HG03103 (cell line): ENCODE data around the gene OSBPL3.

ENCODE experiments used
- ATAC-seq: cut with Tn5 transposase; IDR thresholded peaks from one replicate; pipeline ENCODE4 v1.9.1; 2021; ENCODE audit warnings: low read depth; ENCODE audit not compliant: unreplicated experiment

The OSBPL3 gene

GRCh38 chr7:24773646-24774045 is 206.3 kb downstream of the OSBPL3 start:
- ATAC-seq = no peak

GRCh38 chr7:24769851-24770250 is 210.1 kb downstream of the OSBPL3 start:
- ATAC-seq = no peak

- ATAC-seq = no peak
Observed at GRCh38 chr7:24769014-24769830, 210.8 kb downstream of the OSBPL3 start.

- no peak for ATAC-seq
Observed at GRCh38 chr7:24767878-24768569, 212.0 kb downstream of the OSBPL3 start.

- no peak for ATAC-seq
Observed at GRCh38 chr7:24764972-24765744, 214.8 kb downstream of the OSBPL3 start.

GRCh38 chr7:24764011-24764410 is 216.0 kb downstream of the OSBPL3 start:
- no peak for ATAC-seq

GRCh38 chr7:24763303-24763901 is 216.6 kb downstream of the OSBPL3 start:
- no peak for ATAC-seq

GRCh38 chr7:24762771-24763170 is 217.2 kb downstream of the OSBPL3 start:
- no peak for ATAC-seq

GRCh38 chr7:24760968-24761367 is 219.0 kb downstream of the OSBPL3 start:
- ATAC-seq = no peak

- peak; percentile 62 for ATAC-seq
Observed at GRCh38 chr7:24757353-24758275, 222.4 kb downstream of the OSBPL3 start, which contains the start of gene GSDME. Gene GSDME (minus strand): TSS chr7:24757464. CDS start chr7:24749774, 7,690 bp downstream.

- ATAC-seq = no peak
Observed at GRCh38 chr7:24756545-24757352, 223.2 kb downstream of the OSBPL3 start.

GRCh38 chr7:24755541-24756407 is 224.2 kb downstream of the OSBPL3 start:
- ATAC-seq = peak; percentile 60

GRCh38 chr7:24754906-24755506 is 225.0 kb downstream of the OSBPL3 start:
- ATAC-seq = no peak

GRCh38 chr7:24752073-24752800 is 227.7 kb downstream of the OSBPL3 start:
- ATAC-seq = no peak

GRCh38 chr7:24751484-24751883 is 228.5 kb downstream of the OSBPL3 start:
- ATAC-seq = no peak

- ATAC-seq = no peak
Observed at GRCh38 chr7:24750441-24751055, 229.4 kb downstream of the OSBPL3 start.
